GM12873 (cell line): Measurements from ENCODE around the gene TMEM201.

Source experiments
- CTCF ChIP-seq: IDR thresholded peaks from 2 replicates; pipeline ENCODE4 v1.5.1; 2012; ENCODE audit warnings: low read depth, mild to moderate bottlenecking, moderate library complexity, low read length, control low read depth; ENCODE audit not compliant: insufficient read depth; ENCODE audit errors: missing control alignments

TMEM201 gene

GRCh38 chr1:9604836-9605235, 16.1 kb downstream of the TMEM201 start:
- no peak for TF ChIP-seq CTCF

- no peak for TF ChIP-seq CTCF
Observed at GRCh38 chr1:9605946-9606455, 17.3 kb downstream of the TMEM201 start.

- no peak for TF ChIP-seq CTCF
Observed at GRCh38 chr1:9606458-9606857, 17.7 kb downstream of the TMEM201 start.

- no peak for TF ChIP-seq CTCF
Observed at GRCh38 chr1:9606948-9607347, 18.2 kb downstream of the TMEM201 start.

- no peak for TF ChIP-seq CTCF
Observed at GRCh38 chr1:9607352-9607751, 18.6 kb downstream of the TMEM201 start.

- no peak for TF ChIP-seq CTCF
Observed at GRCh38 chr1:9609998-9610397, 21.3 kb downstream of the TMEM201 start.

- no peak for TF ChIP-seq CTCF
Observed at GRCh38 chr1:9610548-9610947, 21.8 kb downstream of the TMEM201 start.
